HG02642 (cell line): ENCODE measurements around the gene ZFAND3.

ENCODE experiments used
- ATAC-seq: cut with Tn5 transposase; IDR thresholded peaks from one replicate; pipeline ENCODE4 v1.9.1; 2021; ENCODE audit warnings: mild to moderate bottlenecking; ENCODE audit not compliant: unreplicated experiment, poor library complexity

ZFAND3 gene

DNA sequence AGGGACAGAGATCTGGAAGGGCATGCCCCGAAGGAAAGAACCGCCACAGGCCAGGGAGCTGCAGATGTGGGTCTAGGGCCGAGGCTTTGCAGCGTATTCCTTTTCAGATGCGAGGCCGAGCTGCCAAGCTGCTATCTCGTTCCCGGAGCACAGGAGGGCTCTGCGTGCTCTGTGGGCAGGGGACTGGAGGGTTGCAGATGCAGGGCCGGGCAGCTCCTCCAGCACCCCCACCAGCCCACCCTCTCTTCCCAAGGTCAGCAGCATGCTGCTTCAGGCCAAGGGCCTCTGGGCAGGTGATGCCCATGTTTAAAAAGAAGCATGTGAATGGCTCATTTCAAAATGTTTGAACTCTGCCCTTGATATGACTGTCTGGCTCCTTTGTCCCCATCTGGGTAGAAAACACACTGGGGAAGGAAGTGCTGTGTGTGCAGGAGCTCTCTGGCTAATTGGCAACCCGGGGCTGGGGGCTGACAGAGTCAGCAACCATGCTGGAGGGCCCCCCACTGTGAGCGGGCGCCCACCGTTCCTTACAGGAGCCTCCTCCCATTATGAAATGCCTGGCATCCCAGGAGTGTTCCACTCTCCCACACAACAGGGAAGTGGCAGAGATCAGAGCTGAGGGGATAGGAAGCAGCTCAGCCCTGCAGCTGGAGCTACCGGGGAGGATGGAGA, 353.3 kb downstream of the ZFAND3 start:
- ATAC-seq = no peak

DNA sequence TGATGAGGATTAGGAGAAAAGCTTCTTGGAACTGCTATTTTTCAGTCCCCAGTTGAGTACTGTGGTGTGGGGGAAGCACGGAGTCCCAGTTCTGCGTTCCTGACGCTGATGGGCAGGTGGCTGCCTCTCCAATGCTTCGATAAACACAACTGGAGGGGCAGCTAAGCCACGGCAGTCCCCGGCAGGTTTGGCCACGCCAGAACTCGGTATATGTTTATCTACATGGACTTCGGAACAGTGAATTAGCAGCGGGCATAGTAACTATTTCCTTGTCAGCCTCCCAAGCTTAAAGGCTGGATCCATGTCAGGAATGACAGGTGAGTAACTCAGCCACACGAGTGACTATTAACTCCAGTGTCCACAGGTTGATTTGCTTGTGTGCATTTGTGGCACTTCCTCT, 354.4 kb downstream of the ZFAND3 start:
- no peak for ATAC-seq

DNA sequence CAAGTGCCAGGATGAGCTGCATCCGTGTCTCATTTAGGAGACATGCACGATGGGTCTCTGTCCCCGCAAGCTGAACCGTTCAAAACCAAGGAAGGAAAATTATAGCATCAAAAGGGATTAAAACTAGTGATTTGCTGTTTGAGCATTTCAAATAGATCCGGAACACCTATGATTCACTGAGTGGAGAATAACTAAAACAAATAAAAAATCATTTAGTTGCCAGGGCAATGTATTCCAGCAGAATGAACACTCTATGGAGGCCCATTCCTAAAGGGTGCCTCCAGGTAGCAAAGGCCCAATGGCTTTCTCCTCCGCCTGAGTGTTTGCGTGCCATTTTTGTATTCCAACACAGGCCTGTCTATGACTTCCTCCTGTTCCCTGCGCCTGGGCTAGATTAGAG, 354.8 kb downstream of the ZFAND3 start:
- ATAC-seq = no peak

DNA sequence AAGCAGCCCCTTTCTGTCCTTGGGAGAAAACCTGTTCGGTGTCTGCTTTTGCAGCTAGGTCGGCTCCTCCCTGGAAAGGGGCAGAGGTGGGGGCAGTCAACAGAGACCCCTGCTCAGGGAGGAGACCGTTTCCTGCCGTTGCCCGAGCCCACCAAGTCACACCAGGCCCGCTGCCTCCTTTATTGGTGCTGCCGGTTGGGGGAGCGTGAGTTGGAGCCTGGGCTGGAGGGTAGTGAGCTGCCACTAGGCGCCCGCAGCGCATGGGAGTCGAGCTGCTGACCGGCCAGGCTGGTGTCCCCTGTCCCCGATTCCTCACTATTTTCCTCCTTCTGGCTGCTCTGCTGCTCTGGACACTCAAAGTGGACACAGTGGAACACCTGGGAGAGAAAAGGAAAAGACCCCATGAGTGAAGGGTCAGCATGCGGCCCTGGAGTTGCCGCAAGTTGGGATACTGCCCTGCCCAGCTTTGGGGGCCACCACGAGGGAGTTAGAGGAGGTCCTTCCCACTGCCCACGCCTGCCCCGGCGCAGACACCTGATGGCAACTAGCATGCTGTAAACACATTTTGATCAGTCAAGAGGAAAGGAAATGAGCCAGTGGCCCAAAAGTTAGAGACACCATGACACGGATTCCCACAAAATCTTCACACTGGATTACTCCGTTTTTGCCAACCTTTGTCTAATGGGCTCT, 355.4 kb downstream of the ZFAND3 start:
- no peak for ATAC-seq

DNA sequence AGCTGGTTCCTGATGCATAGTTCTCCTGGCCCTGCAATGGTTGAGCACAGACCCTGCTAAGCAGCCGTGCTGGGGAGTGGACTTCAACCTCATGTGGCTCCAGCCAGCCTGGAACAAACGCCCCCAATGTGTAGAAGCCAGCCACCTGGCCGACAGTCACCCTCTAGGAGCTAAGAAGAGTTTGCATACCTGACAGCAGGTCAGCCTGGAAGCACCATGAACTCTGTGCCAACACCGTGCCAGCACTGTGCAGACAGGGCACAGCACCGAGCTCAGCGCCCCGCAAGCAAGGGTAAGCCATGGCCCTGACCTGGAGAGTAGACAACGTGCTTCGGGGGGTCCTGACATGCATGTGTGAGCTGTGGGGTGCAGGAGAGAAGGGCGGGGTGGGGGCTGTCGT, 356.3 kb downstream of the ZFAND3 start:
- no peak for ATAC-seq

DNA sequence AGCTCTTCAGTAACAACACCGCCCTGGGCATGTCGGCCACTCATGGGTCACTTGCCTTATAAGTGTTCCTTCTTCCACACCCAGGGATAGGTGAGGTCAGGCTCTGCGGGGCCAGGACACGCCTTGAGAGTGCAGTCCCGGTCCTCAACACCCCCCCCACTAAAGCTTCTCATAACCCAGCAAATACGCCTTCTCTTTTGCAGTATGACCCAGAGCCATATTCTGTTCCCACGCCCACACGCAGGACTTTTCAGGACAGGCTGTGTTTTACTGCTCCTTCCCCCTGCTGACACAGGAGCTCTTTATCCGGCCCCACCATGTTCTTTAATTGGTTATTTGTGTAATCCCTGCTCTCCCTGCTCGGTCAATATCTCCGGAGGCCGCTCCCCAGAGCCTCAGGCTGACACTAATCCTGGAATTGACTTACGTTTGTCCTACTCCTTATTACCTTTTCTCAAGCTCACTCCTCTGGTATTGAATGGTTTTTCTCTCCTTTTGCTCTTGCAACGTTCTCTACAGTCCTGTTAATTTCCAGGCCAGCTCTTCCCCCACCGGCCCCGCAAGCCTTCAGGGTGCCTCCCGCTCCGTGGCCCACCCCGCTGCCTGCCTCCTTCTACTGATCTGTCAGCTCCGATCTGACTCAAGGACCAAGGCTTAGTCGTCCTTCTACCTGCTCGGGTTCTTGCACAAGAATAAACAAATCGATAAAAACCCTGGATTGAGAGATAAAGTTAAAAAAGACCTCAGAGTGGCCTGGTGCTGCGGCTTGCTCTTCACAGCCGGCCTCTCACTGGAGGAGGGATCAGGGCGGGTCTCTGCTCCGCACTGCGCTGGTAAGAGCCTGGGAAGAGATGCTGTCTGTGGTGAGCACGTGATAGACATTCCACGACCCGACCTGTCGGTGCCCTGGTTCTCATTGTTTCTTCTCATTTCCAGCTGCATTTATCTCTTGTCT, 357.5 kb downstream of the ZFAND3 start:
- ATAC-seq = no peak

DNA sequence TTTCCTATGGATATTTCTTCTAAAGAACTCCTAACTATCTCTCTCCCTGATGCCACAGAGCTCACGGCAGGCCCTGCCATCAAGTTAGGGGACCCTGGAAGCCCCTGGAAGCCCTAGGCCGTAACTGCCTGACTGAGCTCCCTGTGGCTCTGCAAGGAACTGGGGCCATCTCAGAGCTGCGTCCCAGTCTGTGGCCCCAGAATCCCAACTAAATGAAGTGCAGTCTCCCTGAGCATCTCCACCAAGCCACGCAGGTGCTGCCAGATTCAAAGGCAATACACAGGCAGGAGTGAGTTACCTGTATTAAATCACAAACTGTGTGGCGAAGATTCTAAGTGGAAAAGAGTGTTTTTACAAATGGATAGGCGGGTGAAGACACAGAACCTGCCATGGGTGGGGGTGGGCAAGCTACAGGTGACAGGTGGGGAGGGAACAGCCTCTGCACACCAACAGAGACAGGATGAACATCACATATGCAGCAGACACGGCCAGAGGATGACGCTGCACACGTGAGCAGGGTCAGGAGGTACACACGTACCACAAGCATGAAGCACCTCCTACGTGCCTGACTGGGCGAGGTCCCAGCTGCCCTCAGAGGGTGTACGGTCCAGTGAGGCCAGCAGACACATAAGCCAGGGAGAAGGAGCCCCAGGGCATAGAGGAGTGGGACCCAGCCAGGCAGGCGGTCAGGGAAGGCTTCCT, 358.5 kb downstream of the ZFAND3 start:
- no peak for ATAC-seq

DNA sequence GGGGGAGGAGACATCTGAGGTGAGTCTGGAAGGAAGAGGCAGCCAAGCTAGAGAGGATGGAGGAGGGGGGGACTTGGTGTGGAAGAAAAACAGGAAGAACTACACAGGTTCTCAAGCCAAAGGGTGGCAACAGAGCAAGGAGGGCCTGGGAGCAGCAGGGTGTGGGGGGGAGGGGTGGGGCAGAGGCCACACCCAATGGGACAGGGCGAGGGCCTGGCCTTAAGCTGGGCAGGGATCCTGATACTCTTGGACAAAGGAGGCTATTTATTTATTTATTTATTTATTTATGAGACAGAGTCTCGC, 359.0 kb downstream of the ZFAND3 start:
- ATAC-seq = no peak

DNA sequence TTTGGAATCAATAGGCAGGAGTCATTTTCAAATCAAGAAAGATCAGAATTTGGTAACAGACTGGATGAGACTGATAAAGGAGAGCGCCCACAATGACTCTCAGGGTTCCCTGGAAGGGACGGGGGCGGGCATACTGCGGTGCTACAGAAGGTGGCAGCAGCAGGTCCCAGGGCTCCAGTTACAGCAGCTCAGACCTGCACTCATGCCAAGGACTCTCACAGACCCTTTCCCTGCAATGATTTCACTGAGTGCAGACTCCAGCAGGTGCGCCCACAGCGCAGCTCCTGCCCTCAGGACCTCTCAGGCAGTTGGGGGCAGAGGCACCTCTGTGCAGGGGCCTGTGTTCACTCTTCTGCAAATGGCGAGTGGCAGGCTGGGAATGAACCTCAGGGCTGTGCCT, 359.8 kb downstream of the ZFAND3 start:
- ATAC-seq = no peak

DNA sequence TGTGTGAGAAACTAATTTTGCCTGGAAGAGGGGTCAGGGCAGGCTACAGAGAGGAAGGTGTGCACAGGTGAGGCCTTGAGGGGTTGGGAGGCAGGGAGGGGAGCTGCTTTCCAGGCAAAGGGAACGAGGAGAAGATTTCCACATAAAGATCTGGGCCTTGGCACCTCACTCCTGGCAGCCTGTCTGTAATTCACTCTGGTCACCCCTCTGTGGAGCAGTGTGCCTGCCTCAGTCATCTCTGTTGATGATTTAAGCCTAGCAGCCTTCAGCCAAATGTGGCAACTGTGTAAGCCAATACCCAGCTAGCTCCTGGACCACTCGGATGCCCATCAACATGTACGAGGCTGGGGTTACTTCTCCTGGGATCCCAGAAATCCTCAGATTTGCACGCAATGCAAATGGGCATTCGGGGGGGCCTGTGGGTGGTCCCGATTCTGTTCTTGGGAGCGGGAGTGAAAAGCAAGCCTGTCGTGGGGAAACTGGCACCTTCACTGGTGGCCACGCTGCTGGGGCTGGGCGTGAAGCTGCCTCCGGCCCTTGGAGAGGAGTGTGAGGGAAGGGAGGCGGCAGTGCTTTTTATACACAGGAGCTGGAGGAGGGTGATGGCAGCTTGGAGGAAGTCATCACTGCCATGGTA, 360.4 kb downstream of the ZFAND3 start:
- ATAC-seq = no peak

DNA sequence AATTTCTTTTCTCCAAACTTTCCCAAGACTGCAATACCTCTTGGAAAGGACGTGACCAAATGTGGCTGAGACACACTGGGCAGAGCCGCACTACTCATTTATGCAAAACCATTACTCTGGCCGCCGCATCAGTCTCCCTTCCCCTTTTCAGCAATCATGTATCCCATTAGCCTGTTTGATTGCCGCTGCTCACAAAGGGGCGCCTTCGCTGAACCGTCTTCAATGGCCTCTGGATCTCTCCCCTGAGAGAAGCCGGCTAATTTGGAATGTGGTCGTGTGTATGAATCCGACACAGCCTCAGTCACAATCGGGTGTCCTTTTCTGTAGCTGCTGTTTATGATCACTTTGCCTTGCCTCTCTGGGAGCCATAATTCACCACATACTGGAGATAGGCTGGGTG, 361.1 kb downstream of the ZFAND3 start:
- no peak for ATAC-seq

DNA sequence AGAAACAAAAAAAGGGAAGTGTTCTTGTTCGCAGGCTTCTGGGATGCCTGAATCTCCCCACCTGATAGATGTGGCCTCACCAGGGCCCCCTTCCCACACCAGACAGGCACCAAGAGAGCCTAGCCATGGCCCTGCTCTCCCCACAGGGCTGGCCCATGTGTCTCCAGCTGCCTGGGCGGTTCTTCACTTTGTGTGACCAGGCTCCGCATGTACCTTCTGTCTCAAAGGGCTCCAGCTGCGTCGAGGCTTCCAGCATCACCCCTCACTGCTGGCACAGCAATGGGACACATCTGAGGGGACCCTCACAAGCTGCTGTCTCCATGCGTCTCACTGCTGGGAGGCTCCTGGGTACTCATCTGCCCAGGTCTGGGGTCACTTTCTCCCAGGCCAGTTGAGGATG, 362.9 kb downstream of the ZFAND3 start:
- no peak for ATAC-seq

DNA sequence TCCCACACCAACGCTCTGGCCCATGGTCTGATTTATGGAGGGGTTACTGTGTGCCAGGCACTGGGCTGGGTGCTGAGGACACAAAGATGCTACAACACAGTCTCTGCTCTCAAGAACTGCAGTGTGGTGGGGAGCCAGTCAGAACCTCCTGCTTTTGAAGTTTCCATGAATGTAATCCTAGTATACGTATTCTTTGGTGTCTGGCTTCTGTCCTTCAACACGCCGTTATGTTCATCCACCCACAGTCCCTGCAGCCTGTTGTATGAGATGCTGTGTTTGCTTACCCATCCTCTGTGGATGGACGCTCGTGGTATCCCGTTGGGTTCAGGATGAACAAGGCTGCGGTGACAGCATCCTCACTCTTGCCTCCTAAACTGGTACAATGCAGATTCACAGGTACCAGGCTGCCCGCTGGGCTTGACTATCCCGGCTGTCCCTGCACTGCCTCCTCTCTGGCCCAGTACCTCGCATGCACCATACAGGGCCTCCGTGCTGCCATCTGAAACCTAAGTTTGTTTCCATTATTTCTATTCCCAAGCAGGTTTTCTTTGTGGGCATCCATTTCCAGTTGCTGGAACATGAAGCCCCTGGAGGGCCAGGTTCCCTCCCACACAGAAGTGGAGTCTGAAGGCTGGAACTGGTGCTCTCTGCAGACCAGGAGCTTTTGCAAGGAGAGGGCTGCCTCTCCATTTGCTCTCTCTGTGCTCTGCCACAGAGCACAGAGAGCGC, 364.5 kb downstream of the ZFAND3 start:
- no peak for ATAC-seq

DNA sequence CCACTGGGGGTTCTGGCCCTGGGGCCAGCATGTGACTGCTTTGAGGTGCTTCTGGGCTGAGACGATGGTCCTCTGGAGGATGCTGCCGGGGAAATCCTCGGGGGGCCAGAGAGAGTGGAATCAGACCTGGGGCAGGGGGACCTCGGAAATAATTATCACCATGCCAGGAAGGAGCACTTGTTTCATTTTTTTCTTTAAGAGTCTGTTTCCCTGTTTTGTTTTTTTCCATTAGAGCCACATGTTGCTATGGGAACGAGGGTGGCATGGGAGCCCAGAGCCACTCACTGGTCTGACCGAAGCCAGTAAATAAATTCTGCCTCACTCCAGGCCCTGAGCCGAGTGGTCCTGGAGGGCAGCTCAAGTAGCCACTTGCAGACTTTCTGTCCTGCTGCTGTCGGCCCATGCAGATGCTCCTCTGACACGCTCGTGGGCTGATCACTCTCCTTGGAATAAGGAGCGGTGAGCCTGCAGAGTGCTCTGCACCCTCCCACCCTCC, 365.1 kb downstream of the ZFAND3 start:
- no peak for ATAC-seq

DNA sequence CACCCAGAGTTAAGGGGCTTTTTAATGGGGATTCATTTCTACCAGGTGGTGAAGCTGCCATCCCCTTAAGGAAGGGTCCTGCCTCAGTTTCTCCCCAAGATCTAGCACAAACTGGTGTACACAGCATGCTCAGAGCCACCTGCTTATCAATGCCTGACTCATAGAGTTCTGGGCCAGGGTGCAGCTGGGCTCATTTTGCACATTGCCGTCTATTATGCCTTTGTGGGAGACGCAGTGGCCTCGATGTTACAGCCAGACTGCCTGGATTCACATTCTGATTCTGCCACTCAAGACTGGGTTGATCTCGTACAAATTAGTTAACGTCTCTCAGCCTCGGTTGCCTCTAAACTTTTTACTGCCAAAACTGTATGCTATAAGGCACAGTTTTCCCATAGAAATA, 365.7 kb downstream of the ZFAND3 start:
- no peak for ATAC-seq

DNA sequence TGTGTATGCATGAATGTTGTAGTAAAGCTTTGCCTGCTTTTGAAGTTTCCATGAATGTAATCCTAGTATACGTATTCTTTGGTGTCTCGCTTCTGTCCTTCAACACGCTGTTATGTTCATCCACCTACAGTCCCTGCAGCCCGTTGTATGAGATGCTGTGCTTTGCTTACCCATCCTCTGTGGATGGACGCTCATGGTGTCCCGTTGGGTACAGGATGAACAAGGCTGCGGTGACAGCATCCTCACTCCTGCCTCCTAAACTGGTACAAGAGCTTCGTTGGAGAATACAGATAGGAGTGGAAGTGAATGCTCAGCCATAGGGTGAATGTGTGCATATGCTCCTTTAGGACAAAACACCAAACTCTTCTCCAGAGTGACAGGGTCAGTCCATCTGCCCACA, 366.2 kb downstream of the ZFAND3 start:
- ATAC-seq = no peak

DNA sequence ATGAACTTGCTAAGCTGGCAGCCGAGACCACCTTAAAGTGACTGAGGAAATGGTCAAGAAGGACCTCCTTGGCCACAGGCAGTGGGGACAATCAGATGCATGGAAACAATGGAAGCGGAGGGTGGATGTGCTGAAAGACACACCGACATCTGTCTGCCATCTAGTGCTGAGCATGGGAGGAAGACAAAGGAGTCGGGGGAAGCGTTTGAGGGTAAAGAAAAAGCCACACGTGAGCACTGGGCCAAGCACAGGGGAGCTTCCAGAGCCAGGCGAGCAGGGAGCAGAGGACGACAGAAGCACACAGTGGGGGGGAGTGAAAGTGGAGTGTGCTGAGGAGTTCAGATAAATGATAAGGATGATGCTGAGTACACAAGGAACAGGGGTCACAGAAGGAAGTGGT, 367.8 kb downstream of the ZFAND3 start:
- no peak for ATAC-seq

DNA sequence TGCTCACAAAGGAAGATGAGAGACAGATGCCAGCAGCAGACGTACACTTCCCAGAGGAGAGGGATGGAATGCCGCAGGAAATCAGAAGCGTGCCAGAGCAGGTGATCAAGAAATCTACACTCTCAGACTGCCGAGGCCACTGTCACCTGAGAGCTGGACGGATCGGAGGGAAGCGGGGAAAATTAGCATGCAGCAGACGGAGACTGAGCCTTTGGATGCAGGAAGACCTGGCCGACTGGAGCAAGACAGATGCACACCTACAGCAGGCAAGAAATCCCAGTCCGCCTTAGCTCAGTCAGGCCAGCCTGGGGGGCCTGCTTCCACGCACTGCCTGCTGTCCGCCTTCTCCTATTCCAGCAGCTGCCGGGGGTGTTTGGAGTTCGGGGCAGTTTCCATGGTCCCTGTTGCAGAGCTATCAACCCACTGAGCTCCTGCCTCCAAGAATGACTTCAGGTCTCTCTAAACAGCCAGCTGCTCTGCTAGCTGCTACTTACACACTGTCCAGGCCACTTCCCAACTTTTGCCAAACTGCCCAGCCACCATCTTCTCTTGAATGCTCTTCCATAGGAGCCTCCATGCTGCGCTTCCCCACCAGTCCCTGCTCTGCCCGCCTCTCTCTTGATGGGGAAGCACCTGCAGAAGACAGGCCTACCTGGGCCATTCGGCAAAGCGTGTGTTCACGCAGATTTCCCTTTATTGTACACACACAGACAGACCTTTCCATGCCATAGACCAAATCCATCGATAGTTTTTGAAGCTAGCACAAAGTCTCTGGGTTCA, 368.5 kb downstream of the ZFAND3 start:
- ATAC-seq = no peak
